T-helper 1 cell treated with Interleukin-12 subunit alpha and Interleukin-12 subunit beta and Interleukin-4 antibody, amounts not matched to agents 30 ng/mL and 1 ng/mL, for 36 hours (primary cell): ENCODE results near the gene LAMTOR2. TPM values are rescaled to one million over a fixed set of nuclear protein-coding genes. Genes with fewer than 3 reads are reported as not detected.
"Not testable (repeated sequence)": the region's sequence is repeated elsewhere in the genome, so short reads cannot be mapped to it uniquely, and the experiment has no call there.

Experiments
- intact Hi-C: fragments of 100-400 bp; cut with micrococcal nuclease; formaldehyde crosslinking; loops from one replicate; pipeline ENCODE4 v1.15.1; 2024
- total RNA-seq: library from RNA; stranded (reverse); gene quantifications from 2 replicates; pipeline ENCODE4 v1.2.3, GENCODE V29; 2022

Gene LAMTOR2
- 62.0 and 62.1 TPM in 2 replicates for total RNA-seq

GRCh38 chr1:156054500-156055280 lies at the start of gene LAMTOR2:
LAMTOR2 (plus strand) TSS chr1:156054782; CDS start chr1:156054890, 108 bp downstream.
- intact Hi-C loops: loop anchor here (1.0 to 10.0 kb wide), 22 partner anchors 12 to 1080 kb away; partner anchors contain the start of genes ARHGEF2, CCT3, CKS1B and CLK2

GRCh38 chr1:156004843-156005584 lies 49.6 kb upstream of the LAMTOR2 start:
- intact Hi-C loops: loop anchor here (1.0 to 2.0 kb wide), 3 partner anchors 16 to 49 kb away; partner anchors contain the start of genes ARHGEF2, LAMTOR2 and SSR2

GRCh38 chr1:156006666-156007376 lies 47.8 kb upstream of the LAMTOR2 start:
- intact Hi-C loops: no loop called here

- intact Hi-C loops: no loop called here
Measured at GRCh38 chr1:156009404-156009803, 45.2 kb upstream of the LAMTOR2 start.

GRCh38 chr1:156012051-156012817 lies 42.3 kb upstream of the LAMTOR2 start:
- intact Hi-C loops: no loop called here

GRCh38 chr1:156014829-156015228 lies 39.8 kb upstream of the LAMTOR2 start:
- intact Hi-C loops: no loop called here

GRCh38 chr1:156019946-156020292 lies 34.7 kb upstream of the LAMTOR2 start:
- intact Hi-C loops: loop anchor here (1.0 to 2.0 kb wide), 7 partner anchors 15 to 765 kb away; partner anchors contain the start of genes ENTREP3, LMNA, RIT1 and SCAMP3

GRCh38 chr1:156020293-156021092 lies 34.1 kb upstream of the LAMTOR2 start, which contains the start of gene SSR2:
SSR2 (minus strand) TSS chr1:156020951; CDS start chr1:156020167, 784 bp downstream.
- intact Hi-C loops: loop anchor here (1.0 to 2.0 kb wide), 13 partner anchors 16 to 766 kb away; partner anchors contain the start of genes ENTREP3, GON4L, KHDC4 and LAMTOR2

GRCh38 chr1:156021093-156021428 lies 33.5 kb upstream of the LAMTOR2 start:
- intact Hi-C loops: loop anchor here (1.0 to 2.0 kb wide), 11 partner anchors 16 to 766 kb away; partner anchors contain the start of genes ENTREP3, GON4L, KHDC4 and LAMTOR2

GRCh38 chr1:156021954-156022353 lies 32.6 kb upstream of the LAMTOR2 start:
- intact Hi-C loops: loop anchor here (1.0 to 2.0 kb wide), 11 partner anchors 17 to 767 kb away; partner anchors contain the start of genes ENTREP3, GON4L, KHDC4 and LAMTOR2

GRCh38 chr1:156024801-156025200 lies 29.8 kb upstream of the LAMTOR2 start:
- intact Hi-C loops: no loop called here

- intact Hi-C loops: loop anchor here (1.0 kb wide), 2 partner anchors 28 to 40 kb away; partner anchors contain the start of gene LAMTOR2
Measured at GRCh38 chr1:156025876-156026275, 28.7 kb upstream of the LAMTOR2 start.

- intact Hi-C loops: loop anchor here (1.0 kb wide), 2 partner anchors 28 to 40 kb away; partner anchors contain the start of gene LAMTOR2
Measured at GRCh38 chr1:156026588-156026987, 28.0 kb upstream of the LAMTOR2 start.

GRCh38 chr1:156033011-156033410 lies 21.6 kb upstream of the LAMTOR2 start:
- intact Hi-C loops: no loop called here

- intact Hi-C loops: not testable (repeated sequence)
Measured at GRCh38 chr1:156034991-156035390, 19.6 kb upstream of the LAMTOR2 start.

- intact Hi-C loops: no loop called here
Measured at GRCh38 chr1:156042828-156043227, 11.8 kb upstream of the LAMTOR2 start.

- intact Hi-C loops: no loop called here
Measured at GRCh38 chr1:156045076-156045475, 9.5 kb upstream of the LAMTOR2 start.

GRCh38 chr1:156048663-156049258 lies 5.8 kb upstream of the LAMTOR2 start:
- intact Hi-C loops: no loop called here

GRCh38 chr1:156050376-156050775 lies 4.2 kb upstream of the LAMTOR2 start:
- intact Hi-C loops: loop anchor here (5.0 to 10.0 kb wide), 2 partner anchors 776 to 808 kb away; partner anchors contain the start of genes CLK2 and HCN3
